ENCODE results near the gene CD9. TPM values are rescaled to one million over a fixed set of nuclear protein-coding genes. Genes with fewer than 3 reads are reported as not detected.

CD9 gene
- total RNA-seq, 1 donor from 2014 or later = 437 TPM

- intact Hi-C loops (cut with DNase I) = no loop called here
- DNase-seq = no peak
- no peak overlapping the region for H3K27ac ChIP-seq
- no peak for TF ChIP-seq CTCF (IDR thresholded peaks at IDR 0.05)
- H3K4me1 ChIP-seq = peaks cover 28% of the 10 kb centered on the region
- H3K9me3 ChIP-seq = no peaks in the 10 kb centered on the region
- H3K4me3 ChIP-seq = no peak overlapping the region
- ATAC-seq = peak; percentile 13 to 39
- H3K27me3 ChIP-seq (ENCODE audit: low read depth) = no peaks in the 10 kb centered on the region
- H3K36me3 ChIP-seq = no peaks in the 10 kb centered on the region
Measured at GRCh38 chr12:6192604-6193380, 7.4 kb upstream of the CD9 start.

GRCh38 chr12:6193853-6194815, 6.1 kb upstream of the CD9 start:
- no peak overlapping the region for H3K4me3 ChIP-seq
- ATAC-seq = peak; percentile 50 to 54
- DNase-seq = peak; percentile 59
- intact Hi-C loops (cut with DNase I) = no loop called here
- no peak overlapping the region for H3K27ac ChIP-seq
- H3K9me3 ChIP-seq = no peaks in the 10 kb centered on the region
- no peaks in the 10 kb centered on the region for H3K36me3 ChIP-seq
- TF ChIP-seq CTCF (IDR thresholded peaks at IDR 0.05) = no peak
- H3K27me3 ChIP-seq (ENCODE audit: low read depth) = no peaks in the 10 kb centered on the region
- peaks cover 41% of the 10 kb centered on the region for H3K4me1 ChIP-seq

GRCh38 chr12:6195665-6196535, 4.3 kb upstream of the CD9 start:
- Histone ChIP-seq H3K36me3 (no peaks in the 10 kb centered on the region), H3K27ac (peak overlapping the region; percentile 27), H3K4me3 (no peak overlapping the region), H3K27me3 (ENCODE audit: low read depth) (no peaks in the 10 kb centered on the region), H3K9me3 (no peaks in the 10 kb centered on the region), H3K4me1 (peaks cover 49% of the 10 kb centered on the region)
- intact Hi-C loops (cut with DNase I) = no loop called here
- ATAC-seq (peak; percentile 71 to 78), DNase-seq (peak; percentile 83)
- TF ChIP-seq CTCF (IDR thresholded peaks at IDR 0.05) = peak; percentile 94

GRCh38 chr12:6198051-6198450, 2.1 kb upstream of the CD9 start:
- ATAC-seq (no peak), DNase-seq (no peak)
- intact Hi-C loops (cut with DNase I) = no loop called here
- Histone ChIP-seq H3K27ac (peak overlapping the region; percentile 31), H3K27me3 (ENCODE audit: low read depth) (no peaks in the 10 kb centered on the region), H3K4me3 (no peak overlapping the region), H3K9me3 (no peaks in the 10 kb centered on the region), H3K36me3 (no peaks in the 10 kb centered on the region), H3K4me1 (peaks cover 64% of the 10 kb centered on the region)
- no peak for TF ChIP-seq CTCF (IDR thresholded peaks at IDR 0.05)

- H3K36me3 ChIP-seq = no peaks in the 10 kb centered on the region
- H3K27ac ChIP-seq = peak overlapping the region; percentile 90
- H3K9me3 ChIP-seq = no peaks in the 10 kb centered on the region
- TF ChIP-seq CTCF (IDR thresholded peaks at IDR 0.05) = no peak
- H3K4me3 ChIP-seq = no peak overlapping the region
- ATAC-seq = no peak
- DNase-seq = no peak
- H3K27me3 ChIP-seq (ENCODE audit: low read depth) = no peaks in the 10 kb centered on the region
- intact Hi-C loops (cut with DNase I) = no loop called here
- H3K4me1 ChIP-seq = peaks cover 68% of the 10 kb centered on the region
Measured at GRCh38 chr12:6198556-6198955, 1.6 kb upstream of the CD9 start.
